Peyer's patch (tissue), 4 donors: ENCODE data around the gene ITPR1. TPM values are rescaled to one million over a fixed set of nuclear protein-coding genes. Genes with fewer than 3 reads are reported as not detected.

Source experiments
- DNase-seq, 3 donors: peaks; one replicate each; pipeline ENCODE4 v3.0.0-alpha.2; 2017 to 2019
- H3K27ac ChIP-seq, 4 donors: fragments of 200-600 bp; sonication (generic); one replicate each; pipeline ENCODE4 v1.5.1; 2016 to 2019
- H3K27me3 ChIP-seq, 2 donors: fragments of 200-600 bp; sonication (generic); one replicate each; pipeline ENCODE4 v1.5.1; 2019
- H3K36me3 ChIP-seq, 3 donors: fragments of 200-600 bp; sonication (generic); one replicate each; pipeline ENCODE4 v1.5.1; 2016 to 2019
- H3K4me1 ChIP-seq, 4 donors: fragments of 200-600 bp; sonication (generic); one replicate each; pipeline ENCODE4 v1.5.1; 2016 to 2019
- H3K4me3 ChIP-seq, 4 donors: fragments of 200-600 bp; sonication (generic); 1 replicate in 3 of 4; 2 replicates in 1 of 4; pipeline ENCODE4 v1.5.1; 2016 to 2019; ENCODE audit warnings: mild to moderate bottlenecking in 1 of 4
- H3K9me3 ChIP-seq, 4 donors: fragments of 200-600 bp; sonication (generic); one replicate each; pipeline ENCODE4 v1.5.1; 2016 to 2019; ENCODE audit warnings: mild to moderate bottlenecking in 1 of 4
- POLR2A ChIP-seq, 2 donors: fragments of 450-650 bp; IDR thresholded peaks; one replicate each; pipeline ENCODE4 v1.5.1; 2017; ENCODE audit warnings: antibody characterized with exemption in 2 of 2, mild to moderate bottlenecking in 2 of 2, moderate library complexity in 2 of 2
- total RNA-seq, 4 donors: library from RNA; depleted of rRNA; stranded (reverse); fragments of >200 nt; gene quantifications; one replicate each; pipeline ENCODE4 v1.1.0, GENCODE V29; 2016
- TF ChIP-seq, protein P1 (sequence below), 6 experiments: fragments of 450-650 bp in 4 of 6; fragments of 200-600 bp in 2 of 6; sonication (generic) in 1 of 6; IDR thresholded peaks; one replicate each; pipeline ENCODE4 v1.5.1; 2017 to 2019; ENCODE audit warnings: antibody characterized with exemption in 6 of 6, mild to moderate bottlenecking in 3 of 6, moderate library complexity in 1 of 6

ITPR1 gene
- total RNA-seq, 4 donors from 2014 or later = 13.3 to 142 (median 22.7) TPM

- Histone ChIP-seq H3K36me3 (no peaks in the 10 kb centered on the region), H3K27me3 (no peaks in the 10 kb centered on the region), H3K27ac (no peak overlapping the region), H3K9me3 (peaks cover 0 to 9% (median 0%) of the 10 kb centered on the region in 4 donors), H3K4me3 (no peak overlapping the region), H3K4me1 (peaks cover 6 to 17% (median 7%) of the 10 kb centered on the region in 4 donors)
- TF ChIP-seq, protein P1, sequence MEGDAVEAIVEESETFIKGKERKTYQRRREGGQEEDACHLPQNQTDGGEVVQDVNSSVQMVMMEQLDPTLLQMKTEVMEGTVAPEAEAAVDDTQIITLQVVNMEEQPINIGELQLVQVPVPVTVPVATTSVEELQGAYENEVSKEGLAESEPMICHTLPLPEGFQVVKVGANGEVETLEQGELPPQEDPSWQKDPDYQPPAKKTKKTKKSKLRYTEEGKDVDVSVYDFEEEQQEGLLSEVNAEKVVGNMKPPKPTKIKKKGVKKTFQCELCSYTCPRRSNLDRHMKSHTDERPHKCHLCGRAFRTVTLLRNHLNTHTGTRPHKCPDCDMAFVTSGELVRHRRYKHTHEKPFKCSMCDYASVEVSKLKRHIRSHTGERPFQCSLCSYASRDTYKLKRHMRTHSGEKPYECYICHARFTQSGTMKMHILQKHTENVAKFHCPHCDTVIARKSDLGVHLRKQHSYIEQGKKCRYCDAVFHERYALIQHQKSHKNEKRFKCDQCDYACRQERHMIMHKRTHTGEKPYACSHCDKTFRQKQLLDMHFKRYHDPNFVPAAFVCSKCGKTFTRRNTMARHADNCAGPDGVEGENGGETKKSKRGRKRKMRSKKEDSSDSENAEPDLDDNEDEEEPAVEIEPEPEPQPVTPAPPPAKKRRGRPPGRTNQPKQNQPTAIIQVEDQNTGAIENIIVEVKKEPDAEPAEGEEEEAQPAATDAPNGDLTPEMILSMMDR (IDR thresholded peaks at IDR 0.05) = no peak
- no peak for TF ChIP-seq POLR2A (IDR thresholded peaks at IDR 0.05)
- no peak for DNase-seq
Measured at GRCh38 chr3:4864503-4864902, 371.4 kb downstream of the ITPR1 start.

DNA sequence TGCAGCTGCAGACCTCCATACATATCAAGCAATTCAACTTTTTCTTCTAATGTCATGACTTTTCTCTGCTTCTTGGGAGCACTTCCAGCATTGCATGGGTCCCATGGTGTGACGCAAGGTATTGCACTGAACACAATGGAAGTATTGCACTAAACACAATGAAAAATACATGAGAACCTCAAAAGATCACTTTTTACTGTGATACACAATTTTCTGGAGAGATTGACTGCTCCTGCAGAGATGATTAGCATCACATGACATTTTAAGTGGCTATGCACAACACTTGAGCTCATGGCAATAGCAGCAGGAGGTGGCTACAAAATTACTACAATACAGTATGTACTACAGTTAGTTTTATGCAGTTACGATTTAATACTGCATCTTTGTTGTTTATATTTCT is 372.6 kb downstream of the ITPR1 start:
- Histone ChIP-seq H3K4me3 (no peak overlapping the region), H3K4me1 (peaks cover 6 to 17% (median 7%) of the 10 kb centered on the region in 4 donors), H3K27ac (no peak overlapping the region), H3K9me3 (peaks cover 0 to 6% (median 0%) of the 10 kb centered on the region in 4 donors), H3K36me3 (no peaks in the 10 kb centered on the region), H3K27me3 (no peaks in the 10 kb centered on the region)
- DNase-seq = no peak
- TF ChIP-seq POLR2A (IDR thresholded peaks at IDR 0.05) = no peak
- TF ChIP-seq, protein P1 (IDR thresholded peaks at IDR 0.05) = no peak

DNA sequence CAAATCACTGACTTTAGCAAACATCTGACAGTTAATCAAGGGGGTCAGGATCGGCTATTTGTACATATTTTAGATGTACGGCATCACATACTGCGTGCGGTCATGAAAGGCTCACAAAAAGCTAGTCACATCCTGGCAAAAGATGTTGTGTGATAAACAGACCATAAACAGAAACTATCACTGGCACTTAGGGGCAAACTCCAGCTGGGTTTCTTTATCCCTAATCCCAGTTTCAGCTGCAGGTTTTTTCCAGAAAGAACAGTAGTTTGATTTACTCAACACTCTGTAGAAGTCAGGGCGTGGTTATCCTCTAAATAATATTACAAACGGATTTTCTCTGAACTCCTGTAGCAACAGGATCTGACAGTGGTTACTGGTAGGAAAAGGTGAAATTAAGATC is 373.7 kb downstream of the ITPR1 start:
- peak overlapping the region; percentile 86 to 96 (median 94) for H3K27ac ChIP-seq
- no peaks in the 10 kb centered on the region for H3K9me3 ChIP-seq
- peak in 1 of 3 donors; percentile 52 for DNase-seq
- no peak for TF ChIP-seq POLR2A (IDR thresholded peaks at IDR 0.05)
- TF ChIP-seq, protein P1 (IDR thresholded peaks at IDR 0.05) = no peak
- H3K4me3 ChIP-seq = peak overlapping the region in 1 of 4 donors; percentile 77
- no peaks in the 10 kb centered on the region for H3K36me3 ChIP-seq
- peaks cover 6 to 17% (median 7%) of the 10 kb centered on the region in 4 donors for H3K4me1 ChIP-seq
- no peaks in the 10 kb centered on the region for H3K27me3 ChIP-seq

- no peaks in the 10 kb centered on the region for H3K27me3 ChIP-seq
- no peak overlapping the region for H3K4me3 ChIP-seq
- H3K36me3 ChIP-seq = no peaks in the 10 kb centered on the region
- no peaks in the 10 kb centered on the region for H3K9me3 ChIP-seq
- no peak overlapping the region for H3K27ac ChIP-seq
- no peak for DNase-seq
- no peaks in the 10 kb centered on the region for H3K4me1 ChIP-seq
- TF ChIP-seq, protein P1 (IDR thresholded peaks at IDR 0.05) = no peak
- TF ChIP-seq POLR2A (IDR thresholded peaks at IDR 0.05) = no peak
Measured at GRCh38 chr3:4877173-4877787, 384.1 kb downstream of the ITPR1 start.

DNA sequence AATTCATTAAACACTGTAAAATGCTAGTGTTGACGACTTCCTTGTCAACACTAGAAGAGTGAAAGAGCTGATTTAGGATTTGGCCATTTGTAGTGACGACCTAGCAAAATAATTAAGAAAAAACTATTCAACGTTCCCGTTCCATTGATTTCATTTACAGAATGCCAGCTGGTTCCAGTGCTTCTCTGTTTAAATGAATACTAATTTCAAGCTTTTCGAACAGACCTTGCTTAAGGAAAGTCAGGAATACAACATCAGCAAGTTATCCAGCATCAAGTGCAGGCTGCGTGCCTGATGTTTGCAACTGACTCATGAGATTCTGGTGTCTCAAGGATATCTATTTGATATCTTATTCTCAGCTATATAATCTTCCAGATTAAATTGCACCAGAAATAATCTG is 387.7 kb downstream of the ITPR1 start:
- no peak for DNase-seq
- Histone ChIP-seq H3K9me3 (no peaks in the 10 kb centered on the region), H3K4me3 (no peak overlapping the region), H3K36me3 (no peaks in the 10 kb centered on the region), H3K27ac (no peak overlapping the region), H3K27me3 (no peaks in the 10 kb centered on the region), H3K4me1 (no peaks in the 10 kb centered on the region)
- TF ChIP-seq POLR2A (IDR thresholded peaks at IDR 0.05) = no peak
- TF ChIP-seq, protein P1 (IDR thresholded peaks at IDR 0.05) = no peak
